HepG2 (cell line): Measurements from ENCODE around the gene RPL41. TPM values are rescaled to one million over a fixed set of nuclear protein-coding genes. Genes with fewer than 3 reads are reported as not detected.

Experiments
- ARID4A ChIP-seq: sonication (generic); formaldehyde crosslinking; IDR thresholded peaks from 2 replicates; pipeline ENCODE4 v1.5.0; 2020; ENCODE audit warnings: mild to moderate bottlenecking, missing genetic modification reagents, borderline replicate concordance
- DBP ChIP-seq: sonication (generic); formaldehyde crosslinking; IDR thresholded peaks from 2 replicates; pipeline ENCODE4 v1.4.0; 2020; ENCODE audit warnings: missing genetic modification reagents; ENCODE audit errors: not compliant biosample characterization
- GATAD2A ChIP-seq: IDR thresholded peaks from 2 replicates; pipeline ENCODE4 v1.6.1; 2016
- RAD51 ChIP-seq: fragments of 450-650 bp; IDR thresholded peaks from 2 replicates; pipeline ENCODE4 v1.6.1; 2016; ENCODE audit warnings: borderline replicate concordance
- SIX1 ChIP-seq: sonication (generic); formaldehyde crosslinking; IDR thresholded peaks from 2 replicates; pipeline ENCODE4 v1.4.0; 2020; ENCODE audit warnings: missing genetic modification reagents, borderline replicate concordance
- TFAP4 ChIP-seq: sonication (generic); IDR thresholded peaks from 2 replicates; pipeline ENCODE4 v1.6.1; 2016; ENCODE audit warnings: low read depth, borderline replicate concordance
- ZKSCAN1 ChIP-seq: fragments of 150-350 bp; IDR thresholded peaks from 2 replicates; pipeline ENCODE4 v1.6.1; 2014; ENCODE audit warnings: low read length
- ZNF430 ChIP-seq: sonication (generic); formaldehyde crosslinking; IDR thresholded peaks from 2 replicates; pipeline ENCODE4 v1.9.0; 2021; ENCODE audit warnings: mild to moderate bottlenecking, missing genetic modification reagents
- ZNF776 ChIP-seq: sonication (generic); formaldehyde crosslinking; IDR thresholded peaks from 2 replicates; pipeline ENCODE4 v1.4.0; 2020; ENCODE audit warnings: mild to moderate bottlenecking, missing genetic modification reagents
- polyA plus RNA-seq, 8 experiments: library from polyadenylated mRNA; depleted of rRNA in 3 of 8; stranded (reverse) in 7 of 8; unstranded in 1 of 8; fragments of >200 nt; fragmentation: Illumina TruSeq in 4 of 8; extraction: Trizol in 4 of 8; gene quantifications; 2 replicates each; pipeline versions ENCODE4 v1.2.1 to v1.2.3, GENCODE V29; 2011 to 2016; ENCODE audit warnings: low read depth in 4 of 8, missing spikeins in 1 of 8, mixed read lengths in 1 of 8; ENCODE audit not compliant: insufficient read depth in 1 of 8
- total RNA-seq, 5 experiments: library from RNA; depleted of rRNA; stranded (reverse); fragments of >200 nt; fragmentation: Illumina TruSeq; extraction: Trizol; gene quantifications; 2 replicates each; pipeline ENCODE4 v1.2.3, GENCODE V29; 2016; ENCODE audit warnings: low read depth in 1 of 5
- TF ChIP-seq, protein P1 (sequence below): sonication (generic); formaldehyde crosslinking; IDR thresholded peaks from 2 replicates; pipeline ENCODE4 v1.4.0; 2020; ENCODE audit warnings: low read depth, missing genetic modification reagents
- TF ChIP-seq, protein P2 (sequence below): sonication (generic); formaldehyde crosslinking; IDR thresholded peaks from 2 replicates; pipeline ENCODE4 v1.4.0; 2020; ENCODE audit warnings: missing genetic modification reagents
- TF ChIP-seq, protein P3 (sequence below): sonication (generic); formaldehyde crosslinking; IDR thresholded peaks from 2 replicates; pipeline ENCODE4 v1.4.0; 2020; ENCODE audit warnings: low read depth, mild to moderate bottlenecking, missing genetic modification reagents

Gene RPL41
- total and polyA plus RNA-seq, 2 of the 13 experiments (the other 11 are each of a cell fraction or from before 2014, with no cell fraction given): 4,012 to 7,670 TPM

DNA sequence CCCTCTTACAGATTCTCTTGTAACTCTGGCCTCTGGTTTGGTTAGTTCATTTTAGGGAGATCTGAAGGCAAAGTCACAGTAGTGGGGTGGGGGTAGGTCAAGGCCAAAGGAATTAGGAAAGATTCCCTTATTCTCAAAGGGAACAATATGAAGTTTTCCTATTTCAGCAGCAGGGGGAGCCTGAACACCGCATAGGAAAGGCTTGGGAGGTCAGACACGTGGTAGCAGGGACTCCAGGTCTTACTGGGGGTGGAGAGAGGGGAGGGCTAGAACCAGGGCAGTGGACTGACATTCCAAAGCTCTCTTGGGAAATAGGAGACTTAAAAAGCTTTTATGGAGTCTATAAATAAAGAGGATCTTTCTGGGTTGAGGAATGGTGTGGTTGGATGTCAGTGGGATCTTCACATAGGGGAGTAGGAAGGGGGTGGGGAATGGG, 2.9 kb downstream of the RPL41 start (continued):
- TF ChIP-seq, protein P1, sequence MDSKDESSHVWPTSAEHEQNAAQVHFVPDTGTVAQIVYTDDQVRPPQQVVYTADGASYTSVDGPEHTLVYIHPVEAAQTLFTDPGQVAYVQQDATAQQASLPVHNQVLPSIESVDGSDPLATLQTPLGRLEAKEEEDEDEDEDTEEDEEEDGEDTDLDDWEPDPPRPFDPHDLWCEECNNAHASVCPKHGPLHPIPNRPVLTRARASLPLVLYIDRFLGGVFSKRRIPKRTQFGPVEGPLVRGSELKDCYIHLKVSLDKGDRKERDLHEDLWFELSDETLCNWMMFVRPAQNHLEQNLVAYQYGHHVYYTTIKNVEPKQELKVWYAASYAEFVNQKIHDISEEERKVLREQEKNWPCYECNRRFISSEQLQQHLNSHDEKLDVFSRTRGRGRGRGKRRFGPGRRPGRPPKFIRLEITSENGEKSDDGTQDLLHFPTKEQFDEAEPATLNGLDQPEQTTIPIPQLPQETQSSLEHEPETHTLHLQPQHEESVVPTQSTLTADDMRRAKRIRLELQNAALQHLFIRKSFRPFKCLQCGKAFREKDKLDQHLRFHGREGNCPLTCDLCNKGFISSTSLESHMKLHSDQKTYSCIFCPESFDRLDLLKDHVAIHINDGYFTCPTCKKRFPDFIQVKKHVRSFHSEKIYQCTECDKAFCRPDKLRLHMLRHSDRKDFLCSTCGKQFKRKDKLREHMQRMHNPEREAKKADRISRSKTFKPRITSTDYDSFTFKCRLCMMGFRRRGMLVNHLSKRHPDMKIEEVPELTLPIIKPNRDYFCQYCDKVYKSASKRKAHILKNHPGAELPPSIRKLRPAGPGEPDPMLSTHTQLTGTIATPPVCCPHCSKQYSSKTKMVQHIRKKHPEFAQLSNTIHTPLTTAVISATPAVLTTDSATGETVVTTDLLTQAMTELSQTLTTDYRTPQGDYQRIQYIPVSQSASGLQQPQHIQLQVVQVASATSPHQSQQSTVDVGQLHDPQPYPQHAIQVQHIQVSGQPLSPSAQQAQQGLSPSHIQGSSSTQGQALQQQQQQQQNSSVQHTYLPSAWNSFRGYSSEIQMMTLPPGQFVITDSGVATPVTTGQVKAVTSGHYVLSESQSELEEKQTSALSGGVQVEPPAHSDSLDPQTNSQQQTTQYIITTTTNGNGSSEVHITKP (CRISPR knock-in tag): no peak
- TF ChIP-seq ZNF776 (CRISPR knock-in tag) (no peak), TFAP4 (0 out of 2 replicates have a peak, but pooled peaks have one; percentile 16), DBP (no peak), ZNF430 (CRISPR knock-in tag) (no peak), SIX1 (no peak), RAD51 (no peak), GATAD2A (CRISPR knock-in tag) (peak; percentile 79), ARID4A (CRISPR knock-in tag) (peak; percentile 62; the same call in 1 of the 2 replicates), ZKSCAN1 (no peak)
- TF ChIP-seq, protein P2, sequence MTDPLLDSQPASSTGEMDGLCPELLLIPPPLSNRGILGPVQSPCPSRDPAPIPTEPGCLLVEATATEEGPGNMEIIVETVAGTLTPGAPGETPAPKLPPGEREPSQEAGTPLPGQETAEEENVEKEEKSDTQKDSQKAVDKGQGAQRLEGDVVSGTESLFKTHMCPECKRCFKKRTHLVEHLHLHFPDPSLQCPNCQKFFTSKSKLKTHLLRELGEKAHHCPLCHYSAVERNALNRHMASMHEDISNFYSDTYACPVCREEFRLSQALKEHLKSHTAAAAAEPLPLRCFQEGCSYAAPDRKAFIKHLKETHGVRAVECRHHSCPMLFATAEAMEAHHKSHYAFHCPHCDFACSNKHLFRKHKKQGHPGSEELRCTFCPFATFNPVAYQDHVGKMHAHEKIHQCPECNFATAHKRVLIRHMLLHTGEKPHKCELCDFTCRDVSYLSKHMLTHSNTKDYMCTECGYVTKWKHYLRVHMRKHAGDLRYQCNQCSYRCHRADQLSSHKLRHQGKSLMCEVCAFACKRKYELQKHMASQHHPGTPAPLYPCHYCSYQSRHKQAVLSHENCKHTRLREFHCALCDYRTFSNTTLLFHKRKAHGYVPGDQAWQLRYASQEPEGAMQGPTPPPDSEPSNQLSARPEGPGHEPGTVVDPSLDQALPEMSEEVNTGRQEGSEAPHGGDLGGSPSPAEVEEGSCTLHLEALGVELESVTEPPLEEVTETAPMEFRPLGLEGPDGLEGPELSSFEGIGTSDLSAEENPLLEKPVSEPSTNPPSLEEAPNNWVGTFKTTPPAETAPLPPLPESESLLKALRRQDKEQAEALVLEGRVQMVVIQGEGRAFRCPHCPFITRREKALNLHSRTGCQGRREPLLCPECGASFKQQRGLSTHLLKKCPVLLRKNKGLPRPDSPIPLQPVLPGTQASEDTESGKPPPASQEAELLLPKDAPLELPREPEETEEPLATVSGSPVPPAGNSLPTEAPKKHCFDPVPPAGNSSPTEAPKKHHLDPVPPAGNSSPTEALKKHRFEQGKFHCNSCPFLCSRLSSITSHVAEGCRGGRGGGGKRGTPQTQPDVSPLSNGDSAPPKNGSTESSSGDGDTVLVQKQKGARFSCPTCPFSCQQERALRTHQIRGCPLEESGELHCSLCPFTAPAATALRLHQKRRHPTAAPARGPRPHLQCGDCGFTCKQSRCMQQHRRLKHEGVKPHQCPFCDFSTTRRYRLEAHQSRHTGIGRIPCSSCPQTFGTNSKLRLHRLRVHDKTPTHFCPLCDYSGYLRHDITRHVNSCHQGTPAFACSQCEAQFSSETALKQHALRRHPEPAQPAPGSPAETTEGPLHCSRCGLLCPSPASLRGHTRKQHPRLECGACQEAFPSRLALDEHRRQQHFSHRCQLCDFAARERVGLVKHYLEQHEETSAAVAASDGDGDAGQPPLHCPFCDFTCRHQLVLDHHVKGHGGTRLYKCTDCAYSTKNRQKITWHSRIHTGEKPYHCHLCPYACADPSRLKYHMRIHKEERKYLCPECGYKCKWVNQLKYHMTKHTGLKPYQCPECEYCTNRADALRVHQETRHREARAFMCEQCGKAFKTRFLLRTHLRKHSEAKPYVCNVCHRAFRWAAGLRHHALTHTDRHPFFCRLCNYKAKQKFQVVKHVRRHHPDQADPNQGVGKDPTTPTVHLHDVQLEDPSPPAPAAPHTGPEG: no peak
- TF ChIP-seq, protein P3, sequence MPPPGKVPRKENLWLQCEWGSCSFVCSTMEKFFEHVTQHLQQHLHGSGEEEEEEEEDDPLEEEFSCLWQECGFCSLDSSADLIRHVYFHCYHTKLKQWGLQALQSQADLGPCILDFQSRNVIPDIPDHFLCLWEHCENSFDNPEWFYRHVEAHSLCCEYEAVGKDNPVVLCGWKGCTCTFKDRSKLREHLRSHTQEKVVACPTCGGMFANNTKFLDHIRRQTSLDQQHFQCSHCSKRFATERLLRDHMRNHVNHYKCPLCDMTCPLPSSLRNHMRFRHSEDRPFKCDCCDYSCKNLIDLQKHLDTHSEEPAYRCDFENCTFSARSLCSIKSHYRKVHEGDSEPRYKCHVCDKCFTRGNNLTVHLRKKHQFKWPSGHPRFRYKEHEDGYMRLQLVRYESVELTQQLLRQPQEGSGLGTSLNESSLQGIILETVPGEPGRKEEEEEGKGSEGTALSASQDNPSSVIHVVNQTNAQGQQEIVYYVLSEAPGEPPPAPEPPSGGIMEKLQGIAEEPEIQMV: no peak
